ENCODE measurements around the gene ARL4C.

GRCh38 chr2:234446404-234447076 is 50.3 kb downstream of the ARL4C start:
- TF ChIP-seq POLR2A (IDR thresholded peaks at IDR 0.05), result no peak
- TF ChIP-seq CTCF (IDR thresholded peaks at IDR 0.05), result no peak
- no peak for TF ChIP-seq EP300 (IDR thresholded peaks at IDR 0.05)

Measured in ovary (tissue), 3 donors.